Germinal center (tissue), 1 donor: ENCODE measurements around the gene AHRR.
"Not testable (repeated sequence)": the region's sequence is repeated elsewhere in the genome, so short reads cannot be mapped to it uniquely, and the experiment has no call there.

Source experiments
- DNase-seq: peaks from one replicate; pipeline ENCODE4 v3.0.0; 2012; ENCODE audit warnings: mixed read lengths, low spot score

Gene AHRR

GRCh38 chr5:321230-321725 is at the start of gene AHRR:
Gene AHRR (plus strand): TSS chr5:321714. CDS start chr5:343903, 22,189 bp downstream.
- DNase-seq, result peak; percentile 66

- not testable (repeated sequence) for DNase-seq
Measured at GRCh38 chr5:271828-272167, 49.7 kb upstream of the AHRR start.

- DNase-seq, result not testable (repeated sequence)
Measured at GRCh38 chr5:273091-273490, 48.4 kb upstream of the AHRR start.

GRCh38 chr5:273491-273890 is 48.0 kb upstream of the AHRR start:
- DNase-seq, result not testable (repeated sequence)

GRCh38 chr5:274346-274745 is 47.2 kb upstream of the AHRR start:
- DNase-seq, result not testable (repeated sequence)

GRCh38 chr5:278646-279045 is 42.9 kb upstream of the AHRR start:
- no peak for DNase-seq

- DNase-seq, result not testable (repeated sequence)
Measured at GRCh38 chr5:279051-279665, 42.4 kb upstream of the AHRR start.

- DNase-seq, result no peak
Measured at GRCh38 chr5:285991-286557, 35.4 kb upstream of the AHRR start.

- DNase-seq, result not testable (repeated sequence)
Measured at GRCh38 chr5:290200-290599, 31.3 kb upstream of the AHRR start.

- not testable (repeated sequence) for DNase-seq
Measured at GRCh38 chr5:291345-291744, 30.2 kb upstream of the AHRR start.

GRCh38 chr5:294788-295187 is 26.7 kb upstream of the AHRR start:
- not testable (repeated sequence) for DNase-seq

- DNase-seq, result not testable (repeated sequence)
Measured at GRCh38 chr5:296207-296606, 25.3 kb upstream of the AHRR start.

- not testable (repeated sequence) for DNase-seq
Measured at GRCh38 chr5:296954-297353, 24.6 kb upstream of the AHRR start.

GRCh38 chr5:297448-297847 is 24.1 kb upstream of the AHRR start:
- not testable (repeated sequence) for DNase-seq

GRCh38 chr5:297991-298736 is 23.4 kb upstream of the AHRR start:
- DNase-seq, result not testable (repeated sequence)

GRCh38 chr5:298737-299125 is 22.8 kb upstream of the AHRR start:
- no peak for DNase-seq

- not testable (repeated sequence) for DNase-seq
Measured at GRCh38 chr5:299921-300320, 21.6 kb upstream of the AHRR start.

- DNase-seq, result not testable (repeated sequence)
Measured at GRCh38 chr5:300691-301435, 20.7 kb upstream of the AHRR start.

- not testable (repeated sequence) for DNase-seq
Measured at GRCh38 chr5:302416-302815, 19.1 kb upstream of the AHRR start.

- DNase-seq, result no peak
Measured at GRCh38 chr5:302966-303365, 18.5 kb upstream of the AHRR start.

- DNase-seq, result not testable (repeated sequence)
Measured at GRCh38 chr5:303741-304140, 17.8 kb upstream of the AHRR start.

GRCh38 chr5:305050-305449 is 16.5 kb upstream of the AHRR start:
- DNase-seq, result no peak
